HEK293T (cell line): ENCODE measurements around the gene PEX16.
"Not testable (repeated sequence)": the region's sequence is repeated elsewhere in the genome, so short reads cannot be mapped to it uniquely, and the experiment has no call there.

Source experiments
- CTCF ChIA-PET: fragments of 350-600 bp; formaldehyde crosslinking; extraction: SDS; loops from one replicate; lab custom pipeline; 2021; ENCODE audit warnings: antibody characterized with exemption, inconsistent platforms; lab: Yijun Ruan, JAX
- POLR2A ChIA-PET: fragments of 350-600 bp; formaldehyde crosslinking; extraction: SDS; loops from one replicate; lab custom pipeline; 2020; ENCODE audit warnings: antibody characterized with exemption, inconsistent platforms; lab: Yijun Ruan, JAX
- DNase-seq: peaks from one replicate; pipeline ENCODE4 v3.0.0; 2012; ENCODE audit warnings: mixed read lengths; ENCODE audit errors: extremely low spot score
- ARNT ChIP-seq: fragments of 450-650 bp; IDR thresholded peaks from 2 replicates; pipeline ENCODE4 v1.6.1; 2017; ENCODE audit warnings: mild to moderate bottlenecking
- BHLHE40 ChIP-seq: fragments of 450-650 bp; IDR thresholded peaks from 2 replicates; pipeline ENCODE4 v1.6.1; 2016; ENCODE audit warnings: mild to moderate bottlenecking, moderate library complexity, borderline replicate concordance
- CTBP1 ChIP-seq: fragments of 450-650 bp; IDR thresholded peaks from 2 replicates; pipeline ENCODE4 v1.6.1; 2016; ENCODE audit warnings: borderline replicate concordance
- ELF4 ChIP-seq: fragments of 450-650 bp; IDR thresholded peaks from 2 replicates; pipeline ENCODE4 v1.6.1; 2017; ENCODE audit warnings: antibody characterized with exemption
- FOXA1 ChIP-seq: fragments of 450-650 bp; IDR thresholded peaks from 2 replicates; pipeline ENCODE4 v1.6.1; 2016; ENCODE audit warnings: mild to moderate bottlenecking
- FOXK2 ChIP-seq: fragments of 450-650 bp; IDR thresholded peaks from 2 replicates; pipeline ENCODE4 v1.6.1; 2016; ENCODE audit warnings: mild to moderate bottlenecking
- FOXM1 ChIP-seq: fragments of 450-650 bp; IDR thresholded peaks from 2 replicates; pipeline ENCODE4 v1.6.1; 2017; ENCODE audit warnings: mild to moderate bottlenecking, borderline replicate concordance
- HDGF ChIP-seq: fragments of 450-650 bp; IDR thresholded peaks from 2 replicates; pipeline ENCODE4 v1.6.1; 2017; ENCODE audit warnings: antibody characterized with exemption, borderline replicate concordance
- L3MBTL2 ChIP-seq: fragments of 450-650 bp; conservative IDR thresholded peaks from 2 replicates; pipeline ENCODE4 v1.6.1; 2016; ENCODE audit warnings: mild to moderate bottlenecking
- LEF1 ChIP-seq: fragments of 450-650 bp; IDR thresholded peaks from 2 replicates; pipeline ENCODE4 v1.6.1; 2017; ENCODE audit warnings: mild to moderate bottlenecking, borderline replicate concordance
- NFRKB ChIP-seq: fragments of 450-650 bp; IDR thresholded peaks from 2 replicates; pipeline ENCODE4 v1.6.1; 2016; ENCODE audit warnings: mild to moderate bottlenecking, moderate library complexity
- PKNOX1 ChIP-seq: fragments of 450-650 bp; IDR thresholded peaks from 2 replicates; pipeline ENCODE4 v1.6.1; 2016
- SP1 ChIP-seq: fragments of 450-650 bp; IDR thresholded peaks from 2 replicates; pipeline ENCODE4 v1.6.1; 2017
- SUZ12 ChIP-seq: fragments of 450-650 bp; IDR thresholded peaks from 2 replicates; pipeline ENCODE4 v1.6.1; 2016; ENCODE audit warnings: mild to moderate bottlenecking
- TARDBP ChIP-seq: fragments of 450-650 bp; IDR thresholded peaks from 2 replicates; pipeline ENCODE4 v1.6.1; 2016
- ZNF384 ChIP-seq: fragments of 450-650 bp; IDR thresholded peaks from 2 replicates; pipeline ENCODE4 v1.6.1; 2016

The PEX16 gene

GRCh38 chr11:45910623-45911022 is 7.1 kb downstream of the PEX16 start:
- TF ChIP-seq ARNT (no peak), SUZ12 (no peak), FOXA1 (no peak), ELF4 (no peak), PKNOX1 (no peak), L3MBTL2 (no peak), TARDBP (no peak), HDGF (no peak), NFRKB (no peak), LEF1 (no peak), FOXK2 (no peak), SP1 (no peak), FOXM1 (no peak), BHLHE40 (no peak), CTBP1 (no peak), ZNF384 (no peak)
- DNase-seq = no peak
- CTCF ChIA-PET = no interaction called here
- POLR2A ChIA-PET = no interaction called here

GRCh38 chr11:45909594-45910475 is 7.8 kb downstream of the PEX16 start:
- ChIA-PET CTCF (no interaction called here), POLR2A (interaction anchor here (1.3 kb wide), 1 partner anchor 8 kb away, joined by 4 read pairs; the partner anchor contains the start of gene PEX16)
- no peak for DNase-seq
- no peak for TF ChIP-seq TARDBP
- no peak for TF ChIP-seq SUZ12
- no peak for TF ChIP-seq PKNOX1
- no peak for TF ChIP-seq FOXM1
- no peak for TF ChIP-seq NFRKB
- TF ChIP-seq FOXK2 = no peak
- no peak for TF ChIP-seq ARNT
- TF ChIP-seq BHLHE40 = no peak
- TF ChIP-seq ZNF384 = no peak
- no peak for TF ChIP-seq HDGF
- TF ChIP-seq SP1 = no peak
- no peak for TF ChIP-seq L3MBTL2
- no peak for TF ChIP-seq FOXA1

- POLR2A ChIA-PET = interaction anchor here (1.1 kb wide), 1 partner anchor 9 kb away, joined by 5 read pairs; the partner anchor contains the start of gene PEX16
- CTCF ChIA-PET = no interaction called here
- TF ChIP-seq PKNOX1 (no peak), CTBP1 (no peak), SUZ12 (no peak), FOXM1 (no peak), TARDBP (no peak), ARNT (no peak), LEF1 (no peak), HDGF (no peak), L3MBTL2 (no peak), BHLHE40 (no peak), FOXK2 (no peak), ZNF384 (no peak), ELF4 (no peak), SP1 (no peak), FOXA1 (no peak), NFRKB (no peak)
- DNase-seq = no peak
These were observed 9.7 kb downstream of the PEX16 start for GRCh38 chr11:45907911-45908370.

- no peak for TF ChIP-seq L3MBTL2
- no peak for TF ChIP-seq TARDBP
- no peak for TF ChIP-seq PKNOX1
- no peak for TF ChIP-seq ARNT
- TF ChIP-seq BHLHE40 = no peak
- POLR2A ChIA-PET = interaction anchor here (1.1 kb wide), 1 partner anchor 10 kb away, joined by 5 read pairs; the partner anchor contains the start of gene PEX16
- no peak for DNase-seq
- CTCF ChIA-PET = no interaction called here
These were observed 10.6 kb downstream of the PEX16 start, which contains the start of gene FREY1 for GRCh38 chr11:45906965-45907611. FREY1 (minus strand) TSS chr11:45907271; CDS start chr11:45907245, 26 bp downstream.

GRCh38 chr11:45906096-45906682 is 11.5 kb downstream of the PEX16 start:
- ChIA-PET CTCF (no interaction called here), POLR2A (no interaction called here)
- DNase-seq = no peak
- TF ChIP-seq SP1 (no peak), SUZ12 (no peak), NFRKB (no peak), BHLHE40 (no peak), PKNOX1 (no peak), FOXK2 (no peak), ZNF384 (no peak), CTBP1 (no peak), FOXA1 (no peak), TARDBP (no peak), FOXM1 (no peak), L3MBTL2 (no peak), ELF4 (no peak), HDGF (no peak), ARNT (no peak), LEF1 (no peak)

GRCh38 chr11:45905576-45905975 is 12.1 kb downstream of the PEX16 start:
- CTCF ChIA-PET, POLR2A ChIA-PET, DNase-seq: not testable (repeated sequence)
